ENCODE measurements around the gene CSNK1G3.

Gene CSNK1G3

DNA sequence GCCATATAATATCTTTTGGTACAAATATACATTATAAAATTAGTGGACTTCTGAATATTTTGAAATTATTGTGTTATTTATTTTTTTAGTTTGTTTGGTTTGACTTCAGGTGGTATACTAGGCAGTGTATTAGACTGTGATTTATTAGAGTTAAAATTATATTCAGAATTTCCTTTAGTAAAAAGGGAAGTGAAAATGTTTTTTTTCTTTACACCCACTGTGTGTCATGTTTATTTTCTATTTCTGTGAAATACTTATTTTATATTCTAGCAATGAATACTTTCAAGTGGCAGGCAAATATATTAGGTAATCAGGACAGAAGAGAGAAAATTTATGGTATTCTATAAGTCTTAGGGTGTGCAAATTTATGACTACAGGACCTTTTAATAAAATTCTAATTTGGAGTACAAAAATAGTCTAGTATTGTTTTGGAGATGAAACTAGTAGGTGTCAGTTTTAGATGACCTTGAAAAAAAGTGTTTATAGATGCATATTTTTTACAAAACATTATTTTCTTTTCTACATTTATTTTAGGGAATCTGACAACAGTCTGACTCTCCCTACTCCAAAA is 8.8 kb downstream of the CSNK1G3 start:
- ChIA-PET POLR2A (no interaction called here), CTCF (no interaction called here)
- TF ChIP-seq CTCF (IDR thresholded peaks at IDR 0.05; ENCODE audit: insufficient read depth, low read length, missing control alignments): no peak
- no peak for DNase-seq (ENCODE audit: low read depth, low spot score)
- H3K4me3 ChIP-seq (ENCODE audit: low read depth, low read length): no peak overlapping the region

DNA sequence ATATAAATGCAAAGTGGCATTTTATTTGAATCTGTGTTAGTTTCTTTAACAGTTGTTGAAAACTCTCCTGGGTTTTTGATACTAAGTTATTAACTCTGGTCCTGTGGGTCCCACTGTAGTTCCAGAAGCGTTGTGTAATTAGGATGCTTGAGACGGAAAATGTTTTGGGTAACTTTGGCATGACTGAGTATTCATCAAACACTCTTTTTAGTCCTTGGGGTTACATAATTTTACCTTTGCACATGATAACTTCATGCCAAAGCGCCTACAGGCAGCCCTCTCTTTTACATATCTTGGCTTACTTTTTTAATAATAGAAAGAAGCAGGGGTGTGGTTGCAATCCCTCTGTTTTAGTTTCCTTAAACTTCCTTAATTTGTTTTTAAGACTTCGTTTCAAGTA is 12.2 kb downstream of the CSNK1G3 start:
- H3K4me3 ChIP-seq (ENCODE audit: low read depth, low read length): no peak overlapping the region
- CTCF ChIA-PET: no interaction called here
- TF ChIP-seq CTCF (IDR thresholded peaks at IDR 0.05; ENCODE audit: insufficient read depth, low read length, missing control alignments): no peak
- POLR2A ChIA-PET: no interaction called here
- DNase-seq (ENCODE audit: low read depth, low spot score): no peak

DNA sequence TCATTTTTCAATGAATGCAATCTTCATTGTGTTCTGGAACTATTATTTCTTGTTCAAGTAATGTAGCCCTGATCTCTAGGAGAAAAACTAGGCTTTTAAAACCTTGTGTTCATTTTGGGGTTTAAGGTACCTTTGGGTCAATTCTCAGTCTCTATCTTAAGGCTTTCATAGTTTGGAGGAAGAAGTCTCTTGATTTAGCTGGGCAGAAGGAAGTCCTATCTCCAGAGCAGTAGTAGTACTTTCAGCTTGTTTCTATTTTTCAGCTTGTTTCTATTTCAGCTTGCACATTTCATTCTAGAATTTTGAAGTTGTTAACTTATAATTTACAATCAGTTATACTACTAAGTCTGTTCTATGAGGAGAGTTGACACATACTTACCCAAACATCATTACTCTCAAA is 15.2 kb downstream of the CSNK1G3 start:
- H3K4me3 ChIP-seq (ENCODE audit: low read depth, low read length): no peak overlapping the region
- no peak for TF ChIP-seq CTCF (IDR thresholded peaks at IDR 0.05; ENCODE audit: insufficient read depth, low read length, missing control alignments)
- ChIA-PET CTCF (interaction anchor here (1.7 kb wide), 1 partner anchor 11 kb away, joined by 5 read pairs; no protein-coding TSS in a partner anchor), POLR2A (no interaction called here)
- no peak for DNase-seq (ENCODE audit: low read depth, low spot score)

GRCh38 chr5:123528065-123528464 is 16.1 kb downstream of the CSNK1G3 start:
- no peak overlapping the region for H3K4me3 ChIP-seq (ENCODE audit: low read depth, low read length)
- DNase-seq (ENCODE audit: low read depth, low spot score): no peak
- TF ChIP-seq CTCF (IDR thresholded peaks at IDR 0.05; ENCODE audit: insufficient read depth, low read length, missing control alignments): no peak
- ChIA-PET POLR2A (no interaction called here), CTCF (interaction anchor here (1.7 kb wide), 1 partner anchor 10 kb away, joined by 5 read pairs; no protein-coding TSS in a partner anchor)

- H3K4me3 ChIP-seq (ENCODE audit: low read depth, low read length): no peak overlapping the region
- ChIA-PET CTCF (no interaction called here), POLR2A (no interaction called here)
- no peak for DNase-seq (ENCODE audit: low read depth, low spot score)
- no peak for TF ChIP-seq CTCF (IDR thresholded peaks at IDR 0.05; ENCODE audit: insufficient read depth, low read length, missing control alignments)
These were observed 16.9 kb downstream of the CSNK1G3 start for GRCh38 chr5:123528878-123529277.

- no peak for TF ChIP-seq CTCF (IDR thresholded peaks at IDR 0.05; ENCODE audit: insufficient read depth, low read length, missing control alignments)
- H3K4me3 ChIP-seq (ENCODE audit: low read depth, low read length): no peak overlapping the region
- CTCF ChIA-PET: no interaction called here
- no peak for DNase-seq (ENCODE audit: low read depth, low spot score)
- POLR2A ChIA-PET: no interaction called here
These were observed 18.8 kb downstream of the CSNK1G3 start for GRCh38 chr5:123530728-123531127.
